CD4-positive, alpha-beta T cell (primary cell): Measurements from ENCODE around the gene SLC36A3. TPM values are rescaled to one million over a fixed set of nuclear protein-coding genes. Genes with fewer than 3 reads are reported as not detected.
A peak's percentile ranks its signal among the peaks of the same experiment; 100 is the strongest.

Source experiments
- ATAC-seq: fragments of 200-7000 bp; cut with Tn5 transposase; one replicate; pipeline ENCODE4 v1.10.0; 2022; ENCODE audit warnings: mild to moderate bottlenecking; ENCODE audit not compliant: poor library complexity
- CTCF ChIA-PET: fragments of 350-600 bp; sonication (Branson Sonifier 250); formaldehyde crosslinking; loops from one replicate; lab custom pipeline; 2021; ENCODE audit warnings: antibody characterized with exemption, inconsistent platforms; lab: Charles Lee
- POLR2A ChIA-PET: fragments of 350-600 bp; sonication (Branson Sonifier 250); formaldehyde crosslinking; loops from one replicate; lab custom pipeline; 2021; ENCODE audit warnings: antibody characterized with exemption, inconsistent platforms; lab: Charles Lee
- DNase-seq, 14 experiments: peaks; one replicate each; pipeline ENCODE4 v3.0.0-alpha.2; 2013 to 2020; ENCODE audit warnings: mixed read lengths in 2 of 14
- H3K27ac ChIP-seq, 2 donors: one replicate each; pipeline versions ENCODE4 v1.5.1 to v1.7.0; 2013; ENCODE audit warnings: low read length in 2 of 2, low read depth in 1 of 2, mild to moderate bottlenecking in 1 of 2
- H3K27me3 ChIP-seq, 2 experiments: 1 replicate in 1 of 2; 2 replicates in 1 of 2; pipeline versions ENCODE4 v1.6.1 to v1.7.0; 2013; ENCODE audit warnings: low read length in 2 of 2, control low read depth in 1 of 2, mild to moderate bottlenecking in 1 of 2, moderate library complexity in 1 of 2; ENCODE audit not compliant: insufficient read depth in 2 of 2, control insufficient read depth in 1 of 2
- H3K36me3 ChIP-seq: one replicate; pipeline ENCODE4 v1.6.1; 2013; ENCODE audit warnings: low read length, control low read depth; ENCODE audit not compliant: insufficient read depth
- H3K4me1 ChIP-seq: one replicate; pipeline ENCODE4 v1.6.1; 2013; ENCODE audit warnings: low read length, control low read depth; ENCODE audit not compliant: insufficient read depth
- H3K4me3 ChIP-seq: one replicate; pipeline ENCODE4 v1.5.1; 2013; ENCODE audit warnings: mild to moderate bottlenecking, low read length, moderate library complexity
- H3K9me3 ChIP-seq, 2 experiments: 1 replicate in 1 of 2; 2 replicates in 1 of 2; pipeline versions ENCODE4 v1.6.1 to v1.7.0; 2013; ENCODE audit warnings: low read length in 2 of 2, mild to moderate bottlenecking in 2 of 2, control low read depth in 1 of 2, moderate library complexity in 1 of 2; ENCODE audit not compliant: control insufficient read depth in 1 of 2, insufficient read depth in 1 of 2
- H3K27ac Mint-ChIP-seq: one replicate; pipeline ENCODE4 v1.8.0; 2020; ENCODE audit warnings: mixed read lengths
- H3K27me3 Mint-ChIP-seq: one replicate; pipeline ENCODE4 v1.8.0; 2021; ENCODE audit warnings: mixed read lengths
- H3K36me3 Mint-ChIP-seq: one replicate; pipeline ENCODE4 v1.8.0; 2021; ENCODE audit warnings: low read depth, mixed read lengths
- H3K4me1 Mint-ChIP-seq: one replicate; pipeline ENCODE4 v1.8.0; 2021; ENCODE audit warnings: low read depth, mixed read lengths
- H3K4me3 Mint-ChIP-seq: one replicate; pipeline ENCODE4 v1.8.0; 2020; ENCODE audit warnings: mild to moderate bottlenecking, mixed read lengths
- H3K9me3 Mint-ChIP-seq: one replicate; pipeline ENCODE4 v1.8.0; 2020; ENCODE audit warnings: mixed read lengths
- intact Hi-C, 2 experiments: fragments of 100-400 bp; cut with DNase I in 1 of 2; cut with micrococcal nuclease in 1 of 2; formaldehyde crosslinking; loops; one replicate each; pipeline versions ENCODE4 v1.15.1 to v1.9.0; 2023 to 2025; cut with DNase I, micrococcal nuclease
- total RNA-seq, 174 experiments: library from RNA in 2 of 174; stranded (reverse) in 2 of 174; gene quantifications; one replicate each; pipeline ENCODE4 v1.2.3 and lab custom pipeline; 2021 to 2026
- TF ChIP-seq, protein P1 (sequence below): fragments of 200-600 bp; IDR thresholded peaks from one replicate; pipeline ENCODE4 v1.8.0; 2022; ENCODE audit warnings: antibody characterized with exemption, mild to moderate bottlenecking

SLC36A3 gene
- total RNA-seq, 2 experiments from 2014 or later, result not detected

DNA sequence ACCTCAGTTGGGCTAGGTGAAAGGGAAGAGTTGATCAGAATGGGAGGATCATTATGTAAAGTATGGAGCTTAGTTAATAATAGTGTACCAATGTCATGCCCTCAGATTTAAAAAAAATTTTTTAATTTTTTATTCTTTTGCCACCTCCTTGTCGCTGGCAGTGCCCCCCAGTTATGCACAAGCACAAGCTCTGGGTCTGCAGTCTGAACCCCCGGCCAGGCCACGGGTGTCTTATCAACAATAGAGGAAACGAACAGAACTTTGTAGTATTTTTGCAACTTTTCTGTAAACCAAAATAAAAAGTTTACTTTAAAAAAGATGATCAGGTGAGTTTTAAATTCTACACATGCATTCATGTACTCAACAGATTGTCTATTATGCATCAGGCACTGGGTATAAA, 51.9 kb downstream of the SLC36A3 start:
- ChIA-PET POLR2A (interaction anchor here (0.8 to 3.5 kb wide), 11 partner anchors 13 to 170 kb away, joined by 4 to 41 read pairs (median 7); partner anchors contain the start of genes CCDC69 and TNIP1), CTCF (interaction anchor here (1.1 to 1.4 kb wide), 2 partner anchors 87 to 136 kb away, joined by 3 read pairs; no protein-coding TSS in a partner anchor)
- Mint-ChIP-seq H3K4me3 (peak overlapping the region; percentile 88), H3K4me1 (peaks cover 56% of the 10 kb centered on the region), H3K9me3 (no peaks in the 10 kb centered on the region), H3K27ac (peak overlapping the region; percentile 92), H3K36me3 (no peaks in the 10 kb centered on the region), H3K27me3 (no peaks in the 10 kb centered on the region)
- Histone ChIP-seq H3K27me3 (no peaks in the 10 kb centered on the region), H3K27ac (peak overlapping the region; percentile 5 to 68), H3K9me3 (no peaks in the 10 kb centered on the region), H3K4me1 (peaks cover 42% of the 10 kb centered on the region), H3K36me3 (no peaks in the 10 kb centered on the region), H3K4me3 (peak overlapping the region; percentile 32)
- ATAC-seq (no peak), DNase-seq (no peak)
- TF ChIP-seq, protein P1, sequence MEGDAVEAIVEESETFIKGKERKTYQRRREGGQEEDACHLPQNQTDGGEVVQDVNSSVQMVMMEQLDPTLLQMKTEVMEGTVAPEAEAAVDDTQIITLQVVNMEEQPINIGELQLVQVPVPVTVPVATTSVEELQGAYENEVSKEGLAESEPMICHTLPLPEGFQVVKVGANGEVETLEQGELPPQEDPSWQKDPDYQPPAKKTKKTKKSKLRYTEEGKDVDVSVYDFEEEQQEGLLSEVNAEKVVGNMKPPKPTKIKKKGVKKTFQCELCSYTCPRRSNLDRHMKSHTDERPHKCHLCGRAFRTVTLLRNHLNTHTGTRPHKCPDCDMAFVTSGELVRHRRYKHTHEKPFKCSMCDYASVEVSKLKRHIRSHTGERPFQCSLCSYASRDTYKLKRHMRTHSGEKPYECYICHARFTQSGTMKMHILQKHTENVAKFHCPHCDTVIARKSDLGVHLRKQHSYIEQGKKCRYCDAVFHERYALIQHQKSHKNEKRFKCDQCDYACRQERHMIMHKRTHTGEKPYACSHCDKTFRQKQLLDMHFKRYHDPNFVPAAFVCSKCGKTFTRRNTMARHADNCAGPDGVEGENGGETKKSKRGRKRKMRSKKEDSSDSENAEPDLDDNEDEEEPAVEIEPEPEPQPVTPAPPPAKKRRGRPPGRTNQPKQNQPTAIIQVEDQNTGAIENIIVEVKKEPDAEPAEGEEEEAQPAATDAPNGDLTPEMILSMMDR, result no peak
- intact Hi-C loops, result loop anchor here (1.0 to 10.0 kb wide), 10 partner anchors 27 to 1697 kb away; partner anchors contain the start of genes ANXA6 (in 1 of the 2), ATOX1 (in 1 of the 2), CCDC69 (in 1 of the 2) and CSNK1A1 (in 1 of the 2)

- Mint-ChIP-seq H3K36me3 (no peaks in the 10 kb centered on the region), H3K4me3 (peak overlapping the region; percentile 88), H3K27me3 (no peaks in the 10 kb centered on the region), H3K27ac (peak overlapping the region; percentile 92), H3K9me3 (no peaks in the 10 kb centered on the region), H3K4me1 (peaks cover 53% of the 10 kb centered on the region)
- POLR2A ChIA-PET, result interaction anchor here (3.3 to 3.5 kb wide), 2 partner anchors 28 to 37 kb away, joined by 34 to 41 read pairs; partner anchors contain the start of gene CCDC69
- H3K27ac ChIP-seq, result peak overlapping the region in 1 of 2 donors; percentile 5
- H3K9me3 ChIP-seq, result no peaks in the 10 kb centered on the region
- peak in 6 of 14 experiments; percentile 3 to 66 (median 32) for DNase-seq
- no peak for ATAC-seq
- H3K4me3 ChIP-seq, result peak overlapping the region; percentile 32
- no peaks in the 10 kb centered on the region for H3K27me3 ChIP-seq
- H3K4me1 ChIP-seq, result peaks cover 42% of the 10 kb centered on the region
- CTCF ChIA-PET, result interaction anchor here (1.1 kb wide), 2 partner anchors 12 to 86 kb away, joined by 3 read pairs; no protein-coding TSS in a partner anchor
- no peaks in the 10 kb centered on the region for H3K36me3 ChIP-seq
- TF ChIP-seq, protein P1, result no peak
- intact Hi-C loops, result loop anchor here (2.0 to 10.0 kb wide), 7 partner anchors 36 to 1696 kb away; partner anchors contain the start of genes ANXA6 (in 1 of the 2), ATOX1 (in 1 of the 2), CSNK1A1 (in 1 of the 2) and G3BP1 (in 1 of the 2)
Measured at GRCh38 chr5:151251001-151251551, 52.5 kb downstream of the SLC36A3 start.

DNA sequence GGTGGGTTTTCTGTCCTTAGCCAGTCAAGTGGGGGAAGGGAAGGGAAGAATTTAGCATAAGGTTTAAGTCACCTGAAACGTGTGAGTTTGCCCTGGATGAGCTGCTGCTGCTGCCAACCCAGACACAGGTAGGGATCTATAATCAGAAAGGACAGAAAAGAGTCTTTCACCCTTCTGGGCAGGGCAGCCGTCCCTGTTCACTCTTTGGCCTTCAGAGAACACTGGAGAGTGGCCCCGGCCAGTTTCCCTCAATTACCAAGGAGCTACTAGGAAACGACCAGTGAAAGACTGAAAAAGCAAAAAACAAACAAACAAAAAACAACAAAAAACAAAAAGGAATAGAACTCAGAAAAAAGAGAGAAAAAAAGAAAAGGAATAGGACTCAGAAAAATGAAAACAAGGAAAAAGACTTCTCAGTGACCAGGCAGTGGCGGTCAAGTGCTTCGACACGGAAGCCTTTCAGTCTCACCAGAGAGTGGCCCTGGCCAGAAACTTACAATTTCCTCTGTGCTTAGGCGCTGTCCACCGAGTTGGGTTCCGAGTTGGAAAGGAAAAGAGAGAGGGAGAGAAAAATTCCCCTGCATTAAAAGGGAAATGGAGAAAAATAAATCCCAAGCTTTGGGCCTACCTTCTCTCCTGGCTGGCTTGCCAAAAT, 53.1 kb downstream of the SLC36A3 start:
- H3K4me1 Mint-ChIP-seq, result peaks cover 47% of the 10 kb centered on the region

More for the DNA sequence above, 53.1 kb downstream of the SLC36A3 start:
- CTCF ChIA-PET, result interaction anchor here (1.1 kb wide), 2 partner anchors 12 to 86 kb away, joined by 3 read pairs; no protein-coding TSS in a partner anchor
- Histone ChIP-seq H3K4me3 (peak overlapping the region; percentile 32), H3K27me3 (no peaks in the 10 kb centered on the region), H3K27ac (peak overlapping the region in 1 of 2 donors; percentile 5), H3K36me3 (no peaks in the 10 kb centered on the region), H3K4me1 (peaks cover 42% of the 10 kb centered on the region), H3K9me3 (no peaks in the 10 kb centered on the region)
- H3K27ac Mint-ChIP-seq, result peak overlapping the region; percentile 92
- TF ChIP-seq, protein P1, result no peak
- POLR2A ChIA-PET, result interaction anchor here (3.3 to 3.5 kb wide), 2 partner anchors 28 to 36 kb away, joined by 34 to 41 read pairs; partner anchors contain the start of gene CCDC69
- DNase-seq (no peak), ATAC-seq (no peak)
- H3K36me3 Mint-ChIP-seq, result no peaks in the 10 kb centered on the region
- peak overlapping the region; percentile 88 for H3K4me3 Mint-ChIP-seq
- H3K9me3 Mint-ChIP-seq, result no peaks in the 10 kb centered on the region
- no peaks in the 10 kb centered on the region for H3K27me3 Mint-ChIP-seq
- intact Hi-C loops, result loop anchor here (2.0 to 10.0 kb wide), 7 partner anchors 36 to 1696 kb away; partner anchors contain the start of genes ANXA6 (in 1 of the 2), ATOX1 (in 1 of the 2), CSNK1A1 (in 1 of the 2) and G3BP1 (in 1 of the 2)
